Liver (tissue), 9 donors: Measurements from ENCODE around the gene HMMR. TPM values are rescaled to one million over a fixed set of nuclear protein-coding genes. Genes with fewer than 3 reads are reported as not detected.

ENCODE experiments used
- DNase-seq: peaks from one replicate; pipeline ENCODE4 v3.0.0-alpha.2; 2017; ENCODE audit warnings: low spot score
- H3K27ac ChIP-seq, 2 donors: one replicate each; pipeline ENCODE4 v1.7.0; 2013; ENCODE audit warnings: inconsistent platforms in 2 of 2, low read length in 2 of 2, control low read depth in 1 of 2, low read depth in 1 of 2, mild to moderate bottlenecking in 1 of 2
- H3K27me3 ChIP-seq, 4 donors: one replicate each; pipeline versions ENCODE4 v1.6.1 to v1.7.0; 2013; ENCODE audit warnings: low read length in 3 of 4, inconsistent platforms in 1 of 4, mild to moderate bottlenecking in 1 of 4, moderate library complexity in 1 of 4; ENCODE audit not compliant: control insufficient read depth in 4 of 4, insufficient read depth in 4 of 4
- H3K36me3 ChIP-seq, 4 donors: one replicate each; pipeline versions ENCODE4 v1.6.1 to v1.7.0; 2013; ENCODE audit warnings: low read length in 3 of 4, mild to moderate bottlenecking in 3 of 4, low read depth in 1 of 4, moderate library complexity in 1 of 4; ENCODE audit not compliant: control insufficient read depth in 4 of 4, insufficient read depth in 3 of 4
- H3K4me1 ChIP-seq, 4 donors: one replicate each; pipeline versions ENCODE4 v1.6.1 to v1.7.0; 2013; ENCODE audit warnings: low read length in 3 of 4, mild to moderate bottlenecking in 3 of 4, moderate library complexity in 1 of 4; ENCODE audit not compliant: control insufficient read depth in 4 of 4, insufficient read depth in 4 of 4
- H3K4me3 ChIP-seq, 3 donors: one replicate each; pipeline versions ENCODE4 v1.6.1 to v1.7.0; 2013; ENCODE audit warnings: low read length in 3 of 3, control low read depth in 1 of 3, low read depth in 1 of 3, mild to moderate bottlenecking in 1 of 3
- H3K9ac ChIP-seq, 2 donors: one replicate each; pipeline ENCODE4 v1.7.0; 2013; ENCODE audit warnings: low read length in 2 of 2, mild to moderate bottlenecking in 2 of 2, moderate library complexity in 2 of 2, control low read depth in 1 of 2, low read depth in 1 of 2
- H3K9me3 ChIP-seq, 4 donors: one replicate each; pipeline versions ENCODE4 v1.6.1 to v1.7.0; 2013; ENCODE audit warnings: low read length in 3 of 4; ENCODE audit not compliant: control insufficient read depth in 4 of 4
- ATF3 ChIP-seq: IDR thresholded peaks from 2 replicates; pipeline ENCODE4 v1.6.1; 2016; ENCODE audit warnings: antibody characterized with exemption
- CTCF ChIP-seq: fragments of 150-350 bp; IDR thresholded peaks from 2 replicates; pipeline ENCODE4 v1.5.1; 2017; ENCODE audit warnings: improper control_type of control experiment, low read depth, low read length; ENCODE audit not compliant: missing input control
- EGR1 ChIP-seq, 2 donors: IDR thresholded peaks; 2 replicates each; pipeline ENCODE4 v1.6.1; 2016 to 2018; ENCODE audit warnings: antibody characterized with exemption in 2 of 2, low read depth in 2 of 2
- FOXA1 ChIP-seq: IDR thresholded peaks from 2 replicates; pipeline ENCODE4 v1.6.1; 2016; ENCODE audit warnings: antibody characterized with exemption
- FOXA2 ChIP-seq: IDR thresholded peaks from 2 replicates; pipeline ENCODE4 v1.6.1; 2016; ENCODE audit warnings: antibody characterized with exemption
- HNF4A ChIP-seq, 2 donors: conservative IDR thresholded peaks; 2 replicates each; pipeline ENCODE4 v1.6.1; 2016; ENCODE audit warnings: antibody characterized with exemption in 2 of 2, mild to moderate bottlenecking in 2 of 2
- HNF4G ChIP-seq: IDR thresholded peaks from 2 replicates; pipeline ENCODE4 v1.6.1; 2016; ENCODE audit warnings: antibody characterized with exemption
- JUND ChIP-seq, 2 donors: IDR thresholded peaks; 2 replicates each; pipeline ENCODE4 v1.6.1; 2016; ENCODE audit warnings: antibody characterized with exemption in 2 of 2
- MAX ChIP-seq: IDR thresholded peaks from 2 replicates; pipeline ENCODE4 v1.6.1; 2016; ENCODE audit warnings: antibody characterized with exemption
- NR2F2 ChIP-seq: IDR thresholded peaks from 2 replicates; pipeline ENCODE4 v1.6.1; 2016; ENCODE audit warnings: antibody characterized with exemption
- RAD21 ChIP-seq, 2 donors: IDR thresholded peaks; 2 replicates each; pipeline ENCODE4 v1.6.1; 2016; ENCODE audit warnings: antibody characterized with exemption in 2 of 2, mild to moderate bottlenecking in 2 of 2
- REST ChIP-seq: IDR thresholded peaks from 2 replicates; pipeline ENCODE4 v1.6.1; 2016; ENCODE audit warnings: antibody characterized with exemption, mild to moderate bottlenecking
- RXRA ChIP-seq, 2 donors: IDR thresholded peaks; 2 replicates each; pipeline ENCODE4 v1.6.1; 2017 to 2018; ENCODE audit warnings: antibody characterized with exemption in 2 of 2, mild to moderate bottlenecking in 1 of 2
- SP1 ChIP-seq: IDR thresholded peaks from 2 replicates; pipeline ENCODE4 v1.6.1; 2018; ENCODE audit warnings: antibody characterized with exemption, mild to moderate bottlenecking
- TAF1 ChIP-seq: conservative IDR thresholded peaks from 2 replicates; pipeline ENCODE4 v1.6.1; 2016; ENCODE audit warnings: antibody characterized with exemption, mild to moderate bottlenecking
- YY1 ChIP-seq: IDR thresholded peaks from 2 replicates; pipeline ENCODE4 v1.6.1; 2016; ENCODE audit warnings: antibody characterized with exemption, mild to moderate bottlenecking
- ZBTB33 ChIP-seq: IDR thresholded peaks from 2 replicates; pipeline ENCODE4 v1.6.1; 2016; ENCODE audit warnings: antibody characterized with exemption
- WGBS: extraction: QIAGEN DNeasy Blood & Tissue Kit; methylation state at CpG from one replicate; pipeline ENCODE4 v1.1.7; 2013; 5-methylcytosine and 5-hydroxymethylcytosine counted together
- polyA plus RNA-seq, 2 donors: library from polyadenylated mRNA; stranded (reverse) in 1 of 2; unstranded in 1 of 2; fragments of 200-250 nt in 1 of 2; fragments of >200 nt in 1 of 2; fragmentation: Nextera tagmentation in 1 of 2; extraction: Ambion mirVana in 1 of 2; gene quantifications; one replicate each; pipeline versions ENCODE4 v1.2.1 to v1.2.3, GENCODE V29; 2013 to 2015
- total RNA-seq, 2 donors: library from RNA; depleted of rRNA; stranded (reverse); fragments of >200 nt; gene quantifications; one replicate each; pipeline ENCODE4 v1.2.3, GENCODE V29; 2014
- donor health status: healthy.
- donor health status: healthy.
- donor health status: healthy.
- donor health status: healthy.
- donor health status: healthy.

Gene HMMR
- total and polyA plus RNA-seq, 4 donors = 0.33 to 48.5 (median 2.3) TPM

- H3K4me1 ChIP-seq = peaks cover 0 to 20% (median 15%) of the 10 kb centered on the region in 4 donors
- no peak overlapping the region for H3K9ac ChIP-seq
- H3K27me3 ChIP-seq = no peaks in the 10 kb centered on the region
- no peak for TF ChIP-seq REST
- no peak for TF ChIP-seq HNF4A (conservative IDR thresholded peaks at IDR 0.05)
- no peak for TF ChIP-seq ZBTB33
- no peak for TF ChIP-seq SP1
- TF ChIP-seq ATF3 = no peak
- no peak for TF ChIP-seq YY1
- no peak for TF ChIP-seq MAX
- TF ChIP-seq RXRA (IDR thresholded peaks at IDR 0.05) = no peak
- no peak for TF ChIP-seq RAD21 (IDR thresholded peaks at IDR 0.05)
- no peak for TF ChIP-seq FOXA2
- TF ChIP-seq HNF4G = no peak
- TF ChIP-seq JUND (IDR thresholded peaks at IDR 0.05) = no peak
- H3K9me3 ChIP-seq = no peaks in the 10 kb centered on the region
- H3K27ac ChIP-seq = no peak overlapping the region
- no peak for DNase-seq
- H3K4me3 ChIP-seq = no peak overlapping the region
- peaks cover 4 to 73% (median 52%) of the 10 kb centered on the region in 4 donors for H3K36me3 ChIP-seq
- 91% methylated on average over 1 of the region's 1 CpG for WGBS
Measured at GRCh38 chr5:163444526-163444925, 15.9 kb upstream of the HMMR start.

- Histone ChIP-seq H3K9ac (no peak overlapping the region), H3K27me3 (no peaks in the 10 kb centered on the region), H3K4me3 (no peak overlapping the region), H3K4me1 (peaks cover 0 to 11% (median 7%) of the 10 kb centered on the region in 4 donors), H3K9me3 (no peaks in the 10 kb centered on the region), H3K27ac (no peak overlapping the region), H3K36me3 (peaks cover 4 to 72% (median 52%) of the 10 kb centered on the region in 4 donors)
- DNase-seq = no peak
- WGBS = 96% methylated on average over 6 of the region's 6 CpGs
- TF ChIP-seq JUND (IDR thresholded peaks at IDR 0.05) = no peak
- TF ChIP-seq HNF4G = no peak
- no peak for TF ChIP-seq REST
- no peak for TF ChIP-seq NR2F2
- no peak for TF ChIP-seq MAX
- no peak for TF ChIP-seq RXRA (IDR thresholded peaks at IDR 0.05)
- no peak for TF ChIP-seq HNF4A (conservative IDR thresholded peaks at IDR 0.05)
- TF ChIP-seq SP1 = no peak
- TF ChIP-seq FOXA1 = no peak
- no peak for TF ChIP-seq FOXA2
- no peak for TF ChIP-seq CTCF
- no peak for TF ChIP-seq YY1
- no peak for TF ChIP-seq ZBTB33
- TF ChIP-seq TAF1 = no peak
- no peak for TF ChIP-seq EGR1 (IDR thresholded peaks at IDR 0.05; ENCODE audit: low read depth in 2 of 2)
- no peak for TF ChIP-seq ATF3
Measured at GRCh38 chr5:163445345-163445744, 15.1 kb upstream of the HMMR start.
